ENCODE results near the gene DHRSX.

- TF ChIP-seq, protein P1, sequence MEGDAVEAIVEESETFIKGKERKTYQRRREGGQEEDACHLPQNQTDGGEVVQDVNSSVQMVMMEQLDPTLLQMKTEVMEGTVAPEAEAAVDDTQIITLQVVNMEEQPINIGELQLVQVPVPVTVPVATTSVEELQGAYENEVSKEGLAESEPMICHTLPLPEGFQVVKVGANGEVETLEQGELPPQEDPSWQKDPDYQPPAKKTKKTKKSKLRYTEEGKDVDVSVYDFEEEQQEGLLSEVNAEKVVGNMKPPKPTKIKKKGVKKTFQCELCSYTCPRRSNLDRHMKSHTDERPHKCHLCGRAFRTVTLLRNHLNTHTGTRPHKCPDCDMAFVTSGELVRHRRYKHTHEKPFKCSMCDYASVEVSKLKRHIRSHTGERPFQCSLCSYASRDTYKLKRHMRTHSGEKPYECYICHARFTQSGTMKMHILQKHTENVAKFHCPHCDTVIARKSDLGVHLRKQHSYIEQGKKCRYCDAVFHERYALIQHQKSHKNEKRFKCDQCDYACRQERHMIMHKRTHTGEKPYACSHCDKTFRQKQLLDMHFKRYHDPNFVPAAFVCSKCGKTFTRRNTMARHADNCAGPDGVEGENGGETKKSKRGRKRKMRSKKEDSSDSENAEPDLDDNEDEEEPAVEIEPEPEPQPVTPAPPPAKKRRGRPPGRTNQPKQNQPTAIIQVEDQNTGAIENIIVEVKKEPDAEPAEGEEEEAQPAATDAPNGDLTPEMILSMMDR (conservative IDR thresholded peaks at IDR 0.05), result no peak
- TF ChIP-seq ZFX (IDR thresholded peaks at IDR 0.05), result no peak
These were observed 59.3 kb downstream of the DHRSX start for GRCh38 chrX:2441466-2441865.

All from C4-2B (cell line).